Measurements from ENCODE around the gene LAMTOR3.

- TF ChIP-seq CTCF (IDR thresholded peaks at IDR 0.05) (no peak), POLR2A (IDR thresholded peaks at IDR 0.05) (no peak)
Observed at GRCh38 chr4:99894998-99895397, 771 bp upstream of the LAMTOR3 start.
